ENCODE measurements around the gene MYOZ2. TPM values are rescaled to one million over a fixed set of nuclear protein-coding genes. Genes with fewer than 3 reads are reported as not detected.

MYOZ2 gene
- total RNA-seq, 4 donors from 2014 or later: not detected

DNA sequence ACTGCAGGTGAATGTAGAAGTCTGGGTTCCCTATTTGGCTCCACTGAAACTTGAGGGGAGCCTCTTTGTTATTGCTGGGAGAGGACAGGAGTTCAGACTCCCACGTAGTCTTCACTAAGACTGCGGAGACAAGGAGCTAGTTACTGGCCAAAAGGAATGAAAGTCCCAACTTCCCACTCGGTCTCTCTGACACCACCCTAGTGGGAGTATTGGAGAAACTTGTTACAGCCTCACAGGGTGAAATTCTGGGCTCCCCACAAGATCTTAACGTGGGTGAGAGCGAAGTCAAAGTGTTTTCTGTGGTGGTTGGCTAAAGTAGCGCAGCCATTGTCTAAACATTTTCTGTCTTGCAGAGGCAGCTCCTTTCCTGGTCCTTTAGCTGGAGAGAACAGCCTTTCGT lies 13.5 kb downstream of the MYOZ2 start:
- H3K27me3 ChIP-seq: no peaks in the 10 kb centered on the region
- DNase-seq (ENCODE audit: low spot score in 2 of 2): no peak
- WGBS: 86% methylated on average over 7 of the region's 7 CpGs

DNA sequence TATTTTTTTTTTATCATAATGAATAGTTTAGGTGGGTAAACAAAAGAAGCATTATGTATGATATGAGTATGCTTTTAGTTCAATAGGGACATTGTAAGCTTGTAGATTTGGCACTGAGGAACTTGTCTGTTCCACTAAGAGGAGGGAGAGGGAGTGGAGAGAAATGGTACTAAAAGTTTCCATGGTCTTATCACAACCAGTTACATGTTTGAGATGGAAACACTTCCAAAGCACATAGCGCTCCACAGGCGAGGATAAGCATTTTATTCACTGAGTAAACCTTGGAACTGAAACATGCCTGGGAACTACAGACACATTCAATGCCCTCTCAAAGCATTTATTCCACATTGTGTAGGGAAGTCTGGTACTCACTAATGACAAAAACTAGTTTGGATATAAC lies 15.5 kb downstream of the MYOZ2 start:
- no peak for DNase-seq (ENCODE audit: low spot score in 2 of 2)
- no peaks in the 10 kb centered on the region for H3K4me1 ChIP-seq
- no peak overlapping the region for H3K4me3 ChIP-seq
- no peak overlapping the region for H3K27ac ChIP-seq
- WGBS: 77% methylated on average over 2 of the region's 2 CpGs
- H3K36me3 ChIP-seq: no peaks in the 10 kb centered on the region
- TF ChIP-seq POLR2A (IDR thresholded peaks at IDR 0.05) (no peak), POLR2AphosphoS5 (IDR thresholded peaks at IDR 0.05) (no peak), EP300 (IDR thresholded peaks at IDR 0.05) (no peak), CTCF (IDR thresholded peaks at IDR 0.05) (no peak)
- H3K27me3 ChIP-seq: no peaks in the 10 kb centered on the region
- no peaks in the 10 kb centered on the region for H3K9me3 ChIP-seq

More for the DNA sequence above, 13.5 kb downstream of the MYOZ2 start:
- no peak for TF ChIP-seq EP300 (IDR thresholded peaks at IDR 0.05)
- TF ChIP-seq CTCF (IDR thresholded peaks at IDR 0.05): no peak
- no peak for TF ChIP-seq POLR2A (IDR thresholded peaks at IDR 0.05)
- no peak for TF ChIP-seq POLR2AphosphoS5 (IDR thresholded peaks at IDR 0.05)
- H3K4me1 ChIP-seq: no peaks in the 10 kb centered on the region
- no peaks in the 10 kb centered on the region for H3K36me3 ChIP-seq
- H3K9me3 ChIP-seq: no peaks in the 10 kb centered on the region
- no peak overlapping the region for H3K4me3 ChIP-seq
- no peak overlapping the region for H3K27ac ChIP-seq

DNA sequence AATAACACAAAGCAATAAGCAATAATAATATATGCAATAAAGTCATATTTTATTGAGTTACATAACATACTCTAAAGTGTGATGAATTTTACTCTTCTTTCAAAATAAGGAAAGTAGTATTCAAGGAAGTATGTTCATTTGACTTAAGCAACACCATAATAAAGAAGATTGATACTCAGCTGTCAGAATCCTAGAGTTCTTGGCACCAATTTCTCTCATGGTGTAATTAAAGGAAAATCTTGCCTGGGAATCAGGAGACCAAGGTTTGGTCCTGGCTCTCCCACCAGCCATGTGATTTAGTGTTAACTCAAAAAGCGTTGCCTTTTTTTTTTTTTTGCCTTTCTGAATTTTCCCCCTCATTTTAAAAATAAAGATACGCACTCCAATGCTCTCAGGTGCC lies 17.1 kb downstream of the MYOZ2 start:
- H3K4me1 ChIP-seq: no peaks in the 10 kb centered on the region
- H3K36me3 ChIP-seq: no peaks in the 10 kb centered on the region
- no peak for DNase-seq (ENCODE audit: low spot score in 2 of 2)
- no peak overlapping the region for H3K4me3 ChIP-seq
- TF ChIP-seq POLR2AphosphoS5 (IDR thresholded peaks at IDR 0.05): no peak
- no peak for TF ChIP-seq EP300 (IDR thresholded peaks at IDR 0.05)
- no peak for TF ChIP-seq CTCF (IDR thresholded peaks at IDR 0.05)
- no peak for TF ChIP-seq POLR2A (IDR thresholded peaks at IDR 0.05)
- no peak overlapping the region for H3K27ac ChIP-seq
- WGBS: 69% methylated on average over 2 of the region's 2 CpGs
- H3K9me3 ChIP-seq: no peaks in the 10 kb centered on the region
- no peaks in the 10 kb centered on the region for H3K27me3 ChIP-seq

DNA sequence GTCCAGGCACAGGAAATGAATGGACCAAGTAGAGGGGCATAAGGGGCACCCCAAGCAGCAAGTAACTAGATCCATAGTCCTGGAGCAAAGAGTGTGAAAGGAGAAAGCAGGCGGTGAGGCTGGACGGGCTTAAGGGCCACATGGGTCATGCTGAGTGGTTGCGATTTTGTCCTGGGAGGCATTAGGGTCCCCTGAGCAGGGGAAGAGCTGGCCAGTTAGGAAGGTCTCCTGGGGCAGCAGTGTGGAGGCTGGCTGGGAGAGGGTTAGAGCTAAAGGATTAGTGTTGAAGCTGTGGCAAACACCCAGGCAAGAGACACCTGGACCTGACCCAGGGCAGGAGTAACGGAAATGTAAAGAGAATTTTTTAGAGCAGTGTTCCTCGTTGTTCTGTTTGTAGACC lies 26.5 kb downstream of the MYOZ2 start:
- H3K27ac ChIP-seq: no peak overlapping the region
- TF ChIP-seq CTCF (IDR thresholded peaks at IDR 0.05) (no peak), POLR2A (IDR thresholded peaks at IDR 0.05) (no peak), POLR2AphosphoS5 (IDR thresholded peaks at IDR 0.05) (no peak), EP300 (IDR thresholded peaks at IDR 0.05) (no peak)
- no peaks in the 10 kb centered on the region for H3K36me3 ChIP-seq
- H3K9me3 ChIP-seq: no peaks in the 10 kb centered on the region
- H3K4me1 ChIP-seq: no peaks in the 10 kb centered on the region
- H3K4me3 ChIP-seq: no peak overlapping the region
- WGBS: 90% methylated on average over 5 of the region's 5 CpGs
- H3K27me3 ChIP-seq: no peaks in the 10 kb centered on the region
- no peak for DNase-seq (ENCODE audit: low spot score in 2 of 2)

- H3K36me3 ChIP-seq: no peaks in the 10 kb centered on the region
- no peaks in the 10 kb centered on the region for H3K4me1 ChIP-seq
- no peaks in the 10 kb centered on the region for H3K27me3 ChIP-seq
- no peak overlapping the region for H3K27ac ChIP-seq
- DNase-seq (ENCODE audit: low spot score in 2 of 2): no peak
- H3K4me3 ChIP-seq: no peak overlapping the region
- H3K9me3 ChIP-seq: peaks cover 5% of the 10 kb centered on the region
- WGBS: 94% methylated on average over 3 of the region's 3 CpGs
- no peak for TF ChIP-seq CTCF (IDR thresholded peaks at IDR 0.05)
Observed at GRCh38 chr4:119165767-119166166, 30.1 kb downstream of the MYOZ2 start.
